Measurements from ENCODE around the gene DSCAML1.

GRCh38 chr11:117524468-117525183 is 272.4 kb downstream of the DSCAML1 start:
- TF ChIP-seq POLR2A (IDR thresholded peaks at IDR 0.05; ENCODE audit: borderline replicate concordance, extremely low read depth, insufficient read depth, insufficient read length), result no peak
- no peak for TF ChIP-seq EZH2 (IDR thresholded peaks at IDR 0.05)
- no peak for TF ChIP-seq CTCF (IDR thresholded peaks at IDR 0.05 in 2 of 3, conservative IDR thresholded peaks at IDR 0.05 in 1 of 3; ENCODE audit: borderline replicate concordance in 1 of 3, insufficient read depth in 1 of 3, low read depth in 2 of 3, low read length in 2 of 3)
- TF ChIP-seq POLR2AphosphoS5 (IDR thresholded peaks at IDR 0.05; ENCODE audit: low read depth, low read length), result no peak
- TF ChIP-seq ZNF274 (IDR thresholded peaks at IDR 0.05; ENCODE audit: low read depth, low read length), result no peak
- TF ChIP-seq YY1 (IDR thresholded peaks at IDR 0.05; ENCODE audit: extremely low read depth, insufficient replicate concordance, low read depth, low read length), result no peak
- no peak for TF ChIP-seq SP1 (IDR thresholded peaks at IDR 0.05; ENCODE audit: low read depth)

All from HCT116 (cell line).